CD14-positive monocyte (primary cell): ENCODE results near the gene LIPI. TPM values are rescaled to one million over a fixed set of nuclear protein-coding genes. Genes with fewer than 3 reads are reported as not detected.

Experiments
- DNase-seq, 3 donors: peaks; one replicate each; pipeline ENCODE4 v3.0.0-alpha.2; 2011 to 2022
- H2AFZ ChIP-seq: 2 replicates; pipeline ENCODE4 v1.6.0; 2012; ENCODE audit warnings: mild to moderate bottlenecking, low read depth, low read length, inconsistent platforms; ENCODE audit not compliant: insufficient read depth, poor library complexity, severe bottlenecking
- H3K27ac ChIP-seq, 2 donors: 1 replicate in 1 of 2; 2 replicates in 1 of 2; pipeline ENCODE4 v1.5.1; 2012 to 2013; ENCODE audit warnings: low read length in 2 of 2, control low read depth in 1 of 2, inconsistent platforms in 1 of 2, low read depth in 1 of 2, mild to moderate bottlenecking in 1 of 2
- H3K27me3 ChIP-seq, 2 donors: one replicate each; pipeline versions ENCODE4 v1.6.0 to v1.6.1; 2011 to 2013; ENCODE audit warnings: low read length in 2 of 2; ENCODE audit not compliant: control insufficient read depth in 2 of 2, insufficient read depth in 2 of 2
- H3K36me3 ChIP-seq, 2 donors: replicated peaks in 1 of 2; 1 replicate in 1 of 2; 2 replicates in 1 of 2; pipeline versions ENCODE4 v1.5.1 to v1.6.1; 2012 to 2013; ENCODE audit warnings: low read length in 2 of 2, control low read depth in 1 of 2, inconsistent platforms in 1 of 2, mild to moderate bottlenecking in 1 of 2; ENCODE audit not compliant: insufficient read depth in 2 of 2, control insufficient read depth in 1 of 2
- H3K4me1 ChIP-seq, 2 donors: 1 replicate in 1 of 2; 2 replicates in 1 of 2; pipeline versions ENCODE4 v1.5.1 to v1.6.1; 2012 to 2013; ENCODE audit warnings: low read length in 2 of 2, control low read depth in 1 of 2, inconsistent platforms in 1 of 2, mild to moderate bottlenecking in 1 of 2, moderate library complexity in 1 of 2; ENCODE audit not compliant: insufficient read depth in 2 of 2, control insufficient read depth in 1 of 2
- H3K4me2 ChIP-seq: replicated peaks from 2 replicates; pipeline ENCODE3; 2012; ENCODE audit warnings: low read length, moderate library complexity, mild to moderate bottlenecking; ENCODE audit not compliant: poor library complexity, severe bottlenecking; ENCODE audit errors: extremely low read depth
- H3K4me3 ChIP-seq, 3 experiments: fragments of 200-600 bp in 1 of 3; sonication (generic) in 1 of 3; replicated peaks in 1 of 3; 1 replicate in 2 of 3; 2 replicates in 1 of 3; pipeline ENCODE4 v1.5.1; 2011 to 2013; ENCODE audit warnings: low read length in 3 of 3, mild to moderate bottlenecking in 3 of 3, control low read depth in 2 of 3, low read depth in 2 of 3, inconsistent platforms in 1 of 3, moderate library complexity in 1 of 3
- H3K79me2 ChIP-seq: 2 replicates; pipeline ENCODE4 v1.6.0; 2012; ENCODE audit warnings: mild to moderate bottlenecking, control low read depth, inconsistent platforms, low read length, moderate library complexity; ENCODE audit not compliant: insufficient read depth
- H3K9ac ChIP-seq: 2 replicates; pipeline ENCODE4 v1.6.0; 2017; ENCODE audit warnings: low read length, mild to moderate bottlenecking; ENCODE audit not compliant: insufficient read depth, poor library complexity, severe bottlenecking
- H3K9me3 ChIP-seq, 2 donors: replicated peaks in 1 of 2; 1 replicate in 1 of 2; 2 replicates in 1 of 2; pipeline versions ENCODE4 v1.5.1 to v1.6.1; 2012 to 2013; ENCODE audit warnings: low read length in 2 of 2, control low read depth in 1 of 2; ENCODE audit not compliant: control insufficient read depth in 1 of 2, insufficient read depth in 1 of 2
- H4K20me1 ChIP-seq: 2 replicates; pipeline ENCODE4 v1.6.0; 2012; ENCODE audit warnings: mild to moderate bottlenecking, low read length, control low read depth, moderate library complexity; ENCODE audit not compliant: insufficient read depth
- H3K27ac Mint-ChIP-seq, 7 donors: one replicate each; pipeline ENCODE4 v1.8.0; 2020; ENCODE audit warnings: mild to moderate bottlenecking in 7 of 7, mixed read lengths in 7 of 7, moderate library complexity in 6 of 7, inconsistent platforms in 2 of 7
- H3K27me3 Mint-ChIP-seq, 3 donors: one replicate each; pipeline ENCODE4 v1.8.0; 2021 to 2022; ENCODE audit warnings: low read depth in 3 of 3, mild to moderate bottlenecking in 3 of 3, mixed read lengths in 3 of 3, moderate library complexity in 3 of 3, inconsistent platforms in 1 of 3
- H3K36me3 Mint-ChIP-seq, 2 donors: one replicate each; pipeline ENCODE4 v1.8.0; 2020; ENCODE audit warnings: mixed read lengths in 2 of 2, inconsistent platforms in 1 of 2, mild to moderate bottlenecking in 1 of 2
- H3K4me1 Mint-ChIP-seq: one replicate; pipeline ENCODE4 v1.8.0; 2020; ENCODE audit warnings: mild to moderate bottlenecking, mixed read lengths
- H3K4me3 Mint-ChIP-seq, 2 donors: one replicate each; pipeline ENCODE4 v1.8.0; 2020; ENCODE audit warnings: mild to moderate bottlenecking in 2 of 2, mixed read lengths in 2 of 2, moderate library complexity in 1 of 2
- H3K9me3 Mint-ChIP-seq, 7 donors: one replicate each; pipeline ENCODE4 v1.8.0; 2020 to 2022; ENCODE audit warnings: mixed read lengths in 7 of 7, mild to moderate bottlenecking in 6 of 7, moderate library complexity in 6 of 7, inconsistent platforms in 2 of 7
- CTCF ChIP-seq: fragments of 200-600 bp; IDR thresholded peaks from one replicate; pipeline ENCODE4 v1.8.0; 2022; ENCODE audit warnings: antibody characterized with exemption, mild to moderate bottlenecking
- WGBS: methylation state at CpG from one replicate; pipeline ENCODE4 v1.1.5; 2013; ENCODE audit warnings: missing lambda C conversion rate; ENCODE audit not compliant: insufficient coverage; 5-methylcytosine and 5-hydroxymethylcytosine counted together
- intact Hi-C, 2 donors: fragments of 100-400 bp; cut with micrococcal nuclease; formaldehyde crosslinking; loops; one replicate each; pipeline versions ENCODE4 v1.15.0 to v1.15.1; 2023
- polyA plus RNA-seq, 3 donors: library from polyadenylated mRNA; depleted of rRNA in 1 of 3; unstranded in 2 of 3; stranded (reverse) in 1 of 3; fragments of 300-500 nt in 2 of 3; fragments of >200 nt in 1 of 3; fragmentation: Illumina TruSeq in 2 of 3; gene quantifications; 1 replicate in 2 of 3; 2 replicates in 1 of 3; pipeline ENCODE4 v1.2.3, GENCODE V29; 2012 to 2021

The LIPI gene
- polyA plus RNA-seq, 3 donors: not detected

GRCh38 chr21:14088391-14088790 lies 122.4 kb downstream of the LIPI start:
- TF ChIP-seq CTCF: no peak
- H2AFZ ChIP-seq: no peak overlapping the region

DNA sequence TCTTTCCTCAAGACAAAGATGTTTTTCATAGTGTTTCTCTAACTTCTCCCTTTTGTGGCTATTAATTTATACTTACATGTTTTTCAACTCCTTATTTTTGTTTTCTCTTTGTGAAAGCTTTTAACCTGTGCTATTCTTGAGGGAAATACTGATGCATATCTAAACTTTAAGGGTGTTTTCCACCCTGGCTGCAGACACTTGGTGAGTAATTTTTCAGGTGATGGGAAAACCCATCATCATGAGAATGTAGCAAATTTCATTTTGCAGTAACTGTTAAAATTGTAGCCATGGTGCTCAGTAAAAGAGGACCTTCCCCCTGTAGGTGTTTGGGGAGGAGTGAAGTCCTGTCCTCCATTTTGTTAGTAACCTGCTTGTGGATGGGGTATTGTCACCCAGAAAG lies 124.2 kb downstream of the LIPI start:
- no peak for TF ChIP-seq CTCF
- H3K27ac Mint-ChIP-seq: no peak overlapping the region
- H3K4me1 Mint-ChIP-seq: no peaks in the 10 kb centered on the region
- H3K9me3 Mint-ChIP-seq: peaks cover 19 to 55% (median 43%) of the 10 kb centered on the region in 7 donors
- Histone ChIP-seq H3K9ac (no peak overlapping the region), H3K4me1 (no peaks in the 10 kb centered on the region), H3K36me3 (no peaks in the 10 kb centered on the region), H4K20me1 (no peaks in the 10 kb centered on the region), H3K79me2 (no peaks in the 10 kb centered on the region), H3K4me3 (no peak overlapping the region), H2AFZ (no peak overlapping the region), H3K9me3 (peaks cover 36 to 57% of the 10 kb centered on the region in 2 donors), H3K27me3 (no peaks in the 10 kb centered on the region), H3K27ac (no peak overlapping the region), H3K4me2 (no peak overlapping the region)
- DNase-seq: no peak
- H3K4me3 Mint-ChIP-seq: no peak overlapping the region
- peaks cover 4 to 13% of the 10 kb centered on the region in 2 donors for H3K36me3 Mint-ChIP-seq
- H3K27me3 Mint-ChIP-seq: peaks cover 0 to 2% (median 0%) of the 10 kb centered on the region in 3 donors
- intact Hi-C loops: no loop called here

More at GRCh38 chr21:14088391-14088790, 122.4 kb downstream of the LIPI start:
- no peaks in the 10 kb centered on the region for H3K27me3 ChIP-seq
- Mint-ChIP-seq H3K9me3 (peaks cover 18 to 47% (median 35%) of the 10 kb centered on the region in 7 donors), H3K27me3 (peaks cover 0 to 2% (median 0%) of the 10 kb centered on the region in 3 donors), H3K4me1 (no peaks in the 10 kb centered on the region), H3K4me3 (no peak overlapping the region), H3K36me3 (peaks cover 8 to 22% of the 10 kb centered on the region in 2 donors), H3K27ac (no peak overlapping the region)
- no peak overlapping the region for H3K4me2 ChIP-seq
- no peak overlapping the region for H3K27ac ChIP-seq
- no peak overlapping the region for H3K9ac ChIP-seq
- H4K20me1 ChIP-seq: no peaks in the 10 kb centered on the region
- H3K9me3 ChIP-seq: peaks cover 19 to 50% of the 10 kb centered on the region in 2 donors
- no peaks in the 10 kb centered on the region for H3K79me2 ChIP-seq
- no peak overlapping the region for H3K4me3 ChIP-seq
- no peaks in the 10 kb centered on the region for H3K4me1 ChIP-seq
- DNase-seq: no peak
- intact Hi-C loops: no loop called here
- no peaks in the 10 kb centered on the region for H3K36me3 ChIP-seq
- WGBS: 100% methylated on average over 3 of the region's 6 CpGs
